HCT116 (cell line): Measurements from ENCODE around the gene SLC22A12.

Experiments used
- CEBPB ChIP-seq: IDR thresholded peaks from 2 replicates; pipeline ENCODE4 v1.6.1; 2012; ENCODE audit warnings: low read depth
- CTCF ChIP-seq, 3 experiments: fragments of 200-600 bp in 1 of 3; sonication (generic) in 1 of 3; IDR thresholded peaks in 2 of 3; conservative IDR thresholded peaks in 1 of 3; 2 replicates each; pipeline ENCODE4 v1.5.1; 2012 to 2017; ENCODE audit warnings: low read depth in 2 of 3, low read length in 2 of 3, antibody characterized with exemption in 1 of 3, borderline replicate concordance in 1 of 3, control low read depth in 1 of 3, mild to moderate bottlenecking in 1 of 3, mixed read lengths in 1 of 3, mixed run types in 1 of 3, moderate library complexity in 1 of 3; ENCODE audit not compliant: insufficient read depth in 1 of 3
- ELF1 ChIP-seq: IDR thresholded peaks from 2 replicates; pipeline ENCODE4 v1.6.1; 2012; ENCODE audit warnings: low read depth, borderline replicate concordance
- EZH2 ChIP-seq: fragments of 200-600 bp; sonication (generic); IDR thresholded peaks from 2 replicates; pipeline ENCODE4 v1.6.1; 2017; ENCODE audit warnings: antibody characterized with exemption, mixed run types
- FOSL1 ChIP-seq: IDR thresholded peaks from 2 replicates; pipeline ENCODE4 v1.6.1; 2012; ENCODE audit warnings: low read depth
- JUND ChIP-seq: IDR thresholded peaks from 2 replicates; pipeline ENCODE4 v1.6.1; 2012
- MAX ChIP-seq: IDR thresholded peaks from 2 replicates; pipeline ENCODE4 v1.6.1; 2012
- POLR2A ChIP-seq: IDR thresholded peaks from 2 replicates; pipeline ENCODE4 v1.7.0; 2011; ENCODE audit warnings: borderline replicate concordance; ENCODE audit not compliant: insufficient read depth, insufficient read length; ENCODE audit errors: extremely low read depth
- POLR2AphosphoS5 ChIP-seq: IDR thresholded peaks from 2 replicates; pipeline ENCODE4 v1.6.1; 2011; ENCODE audit warnings: mild to moderate bottlenecking, low read depth, low read length, moderate library complexity
- RAD21 ChIP-seq: IDR thresholded peaks from 2 replicates; pipeline ENCODE4 v1.6.1; 2012; ENCODE audit warnings: low read depth, mild to moderate bottlenecking
- REST ChIP-seq: IDR thresholded peaks from 2 replicates; pipeline ENCODE4 v1.6.1; 2012; ENCODE audit warnings: low read depth
- SRF ChIP-seq: IDR thresholded peaks from 2 replicates; pipeline ENCODE4 v1.6.1; 2012; ENCODE audit warnings: low read depth
- YY1 ChIP-seq: IDR thresholded peaks from 2 replicates; pipeline ENCODE4 v1.6.1; 2011; ENCODE audit warnings: low read length, low read depth, moderate library complexity, mild to moderate bottlenecking; ENCODE audit not compliant: insufficient replicate concordance; ENCODE audit errors: extremely low read depth
- ZNF274 ChIP-seq: fragments of 200-500 bp; sonication (Bioruptor generic); IDR thresholded peaks from 2 replicates; pipeline ENCODE4 v1.6.1; 2014; ENCODE audit warnings: mild to moderate bottlenecking, low read depth, low read length, inconsistent platforms

GRCh38 chr11:64616817-64617216, 25.8 kb downstream of the SLC22A12 start:
- TF ChIP-seq MAX: no peak
- TF ChIP-seq CTCF (IDR thresholded peaks at IDR 0.05 in 2 of 3, conservative IDR thresholded peaks at IDR 0.05 in 1 of 3; ENCODE audit: borderline replicate concordance in 1 of 3, insufficient read depth in 1 of 3, low read depth in 2 of 3, low read length in 2 of 3): no peak
- no peak for TF ChIP-seq ZNF274
- TF ChIP-seq EZH2: no peak
- TF ChIP-seq POLR2A: no peak
- no peak for TF ChIP-seq REST
- no peak for TF ChIP-seq YY1
- no peak for TF ChIP-seq SRF
- TF ChIP-seq JUND: no peak
- TF ChIP-seq FOSL1: no peak
- TF ChIP-seq ELF1: no peak
- no peak for TF ChIP-seq POLR2AphosphoS5
- no peak for TF ChIP-seq RAD21
- TF ChIP-seq CEBPB: no peak
